NCI-H748 treated with DMSO at 0.1 percent for 48 hours (cell line): ENCODE measurements around the gene RANBP17.
"Not testable (repeated sequence)": the region's sequence is repeated elsewhere in the genome, so short reads cannot be mapped to it uniquely, and the experiment has no call there.

Experiments
- DNase-seq: peaks from one replicate; lab custom pipeline; 2025; lab: John Stamatoyannopoulos, UW

The RANBP17 gene

DNA sequence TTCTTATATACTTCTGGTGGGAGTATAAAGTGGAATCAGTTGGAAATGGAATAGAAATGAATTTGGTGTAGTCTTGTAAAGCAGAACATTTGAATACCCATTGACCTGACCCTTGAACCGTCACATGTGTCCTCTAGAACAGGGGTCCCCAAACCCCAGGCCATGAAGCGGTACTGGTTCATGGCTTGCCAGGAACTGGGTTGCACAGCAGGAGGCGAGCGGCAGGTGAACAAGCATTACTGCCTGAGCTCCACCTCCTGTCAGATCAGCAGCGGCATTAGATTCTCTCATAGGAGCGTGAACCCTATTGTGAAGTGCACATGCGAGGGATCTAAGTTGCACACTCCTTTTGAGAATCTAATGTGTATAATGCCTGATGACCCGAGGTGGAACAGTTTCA is 80.0 kb downstream of the RANBP17 start:
- DNase-seq = no peak

DNA sequence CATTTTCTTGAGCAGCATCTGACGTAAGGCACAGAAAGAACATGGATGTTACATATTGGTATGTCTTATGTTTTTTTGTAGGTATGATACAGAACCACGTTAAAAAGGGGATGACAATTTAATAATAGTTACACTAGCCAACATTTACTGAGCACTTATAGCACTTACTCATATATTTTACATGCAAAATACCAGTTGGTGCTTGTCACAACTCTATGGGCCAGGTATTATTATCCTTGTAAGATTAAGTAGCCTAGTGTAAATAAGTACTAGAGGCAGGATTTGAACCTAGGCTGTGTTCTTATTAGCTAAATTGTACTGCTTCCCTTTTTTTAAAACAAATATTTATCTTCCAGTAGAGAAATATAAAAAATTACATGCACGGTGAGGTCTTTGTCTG is 83.5 kb downstream of the RANBP17 start:
- DNase-seq = peak; percentile 38

DNA sequence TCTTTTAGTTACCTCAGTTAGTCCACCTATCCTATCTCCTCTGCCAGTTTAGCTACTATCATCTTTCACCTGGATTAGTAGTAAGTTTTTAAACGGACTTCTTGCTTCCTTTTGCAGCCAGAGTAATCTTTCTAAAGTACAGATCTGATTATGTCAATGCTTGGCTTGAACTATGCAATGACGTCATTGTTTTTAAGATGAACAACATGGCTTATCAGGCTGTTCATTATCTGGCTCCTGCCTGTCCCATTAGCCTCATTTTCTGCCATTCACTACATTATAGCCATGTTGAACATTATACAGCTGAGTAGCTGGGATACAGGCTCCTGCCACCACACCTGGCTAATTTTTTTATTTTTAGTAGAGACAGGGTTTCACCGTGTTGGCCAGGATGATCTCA is 98.7 kb downstream of the RANBP17 start:
- DNase-seq = no peak

DNA sequence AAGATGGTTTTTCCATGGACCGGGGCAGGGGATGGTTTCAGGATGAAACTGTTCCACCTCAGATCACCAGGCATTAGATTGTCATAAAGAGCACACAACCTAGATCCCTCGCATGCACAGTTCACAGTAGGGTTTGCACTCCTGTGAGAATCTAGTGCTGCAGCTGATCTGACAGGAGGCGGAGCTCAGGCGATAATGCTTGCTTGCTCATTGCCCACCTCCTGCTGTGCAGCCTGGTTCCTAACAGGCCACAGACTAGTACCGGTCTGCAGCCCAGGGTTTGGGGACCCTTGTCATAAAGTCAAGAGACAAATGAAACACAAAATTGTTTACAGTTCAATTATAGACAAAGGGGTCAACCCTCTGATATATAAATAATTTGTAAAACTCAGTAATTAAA is 101.7 kb downstream of the RANBP17 start:
- no peak for DNase-seq

DNA sequence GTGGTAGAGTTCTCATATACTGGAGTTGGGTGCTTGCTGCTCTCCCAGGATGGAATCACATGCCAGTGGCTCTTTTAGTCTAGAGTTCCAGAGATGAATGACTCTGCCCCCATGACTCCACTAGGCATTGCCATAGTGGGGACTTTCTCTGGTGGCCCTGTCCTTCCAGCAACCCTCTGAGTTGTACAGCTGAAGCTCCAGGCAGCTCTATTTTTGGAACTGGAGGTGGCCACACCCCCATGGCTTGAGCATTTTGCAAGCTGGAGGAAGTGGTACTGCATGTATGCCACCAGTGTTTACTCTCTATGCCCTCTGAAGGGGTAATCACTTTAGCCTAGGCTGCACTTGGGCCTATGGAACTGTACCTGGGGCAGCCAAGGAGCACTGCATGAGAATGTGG is 112.6 kb downstream of the RANBP17 start:
- no peak for DNase-seq

DNA sequence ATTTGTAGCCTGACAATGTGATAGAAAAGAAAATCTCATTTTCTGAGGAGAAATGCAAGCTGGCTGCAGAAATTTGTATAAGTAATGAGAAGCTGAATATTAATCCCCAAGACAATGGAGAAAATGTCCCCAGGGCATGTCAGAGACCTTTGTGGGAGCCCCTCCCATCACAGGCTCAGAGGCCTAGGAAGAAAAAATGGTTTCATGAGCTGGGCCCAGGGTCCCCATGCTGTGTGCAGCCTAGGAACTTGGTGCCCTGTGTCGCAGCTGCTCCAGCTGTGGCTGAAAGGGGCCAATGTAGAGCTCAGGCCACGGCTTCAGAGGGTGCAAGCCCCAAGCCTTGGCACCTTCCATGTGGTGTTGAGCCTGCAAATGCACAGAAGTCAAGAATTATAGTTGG is 118.4 kb downstream of the RANBP17 start:
- DNase-seq = not testable (repeated sequence)

DNA sequence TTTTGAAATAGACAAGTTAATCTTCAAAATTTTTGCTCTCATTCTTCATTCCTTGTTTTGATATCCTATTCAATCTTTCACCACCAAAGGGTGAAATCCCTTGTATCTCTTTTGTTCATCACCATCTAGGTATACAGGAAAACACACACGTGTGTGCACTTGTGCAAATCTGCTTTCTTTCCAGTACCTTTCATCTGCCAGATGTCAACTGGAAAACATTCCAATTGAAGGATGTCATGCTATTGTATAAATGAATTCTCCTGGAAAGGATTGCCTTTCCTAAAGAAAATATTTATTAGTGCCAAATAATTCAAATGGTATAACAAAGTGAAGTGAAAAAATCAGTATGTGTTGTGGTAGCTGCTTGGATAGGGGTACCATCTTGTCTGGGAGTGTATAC is 123.7 kb downstream of the RANBP17 start:
- DNase-seq = no peak

DNA sequence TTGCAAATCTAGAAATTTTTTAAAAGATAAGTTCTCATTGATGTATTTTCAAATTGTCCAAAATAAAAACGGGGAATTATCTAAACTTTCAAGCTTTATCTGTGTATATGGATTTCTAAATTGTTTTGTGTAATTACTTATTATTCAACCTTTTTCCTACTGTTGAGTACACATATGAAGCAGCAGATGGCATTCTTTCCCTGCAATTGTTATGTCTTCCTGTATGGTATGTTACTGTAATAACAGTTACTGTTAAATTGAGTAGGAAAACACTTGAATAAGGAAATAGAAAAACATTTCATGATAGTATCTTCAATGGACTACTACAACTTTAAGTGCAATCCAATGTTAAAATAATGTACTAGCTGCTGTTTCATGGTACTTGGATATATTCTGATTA is 124.8 kb downstream of the RANBP17 start:
- peak; percentile 47 for DNase-seq

DNA sequence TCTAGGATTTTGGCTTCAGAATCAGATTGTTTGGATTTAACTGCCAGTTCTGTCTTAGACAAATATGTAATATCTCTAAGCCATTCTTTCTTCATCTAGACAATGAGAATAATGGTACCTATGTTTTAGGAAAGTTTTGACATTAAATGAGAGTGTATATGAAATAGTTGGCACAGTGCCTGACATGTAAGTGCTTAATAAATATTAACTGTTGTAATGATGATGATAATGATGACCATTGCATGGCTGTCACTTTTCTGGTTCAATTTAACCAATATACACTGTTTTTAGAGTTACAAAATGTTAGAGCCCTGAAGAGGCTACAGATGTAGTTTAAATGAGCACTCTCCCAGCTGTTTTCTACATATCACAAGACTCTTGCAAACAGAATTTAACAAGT is 131.7 kb downstream of the RANBP17 start:
- DNase-seq = no peak

DNA sequence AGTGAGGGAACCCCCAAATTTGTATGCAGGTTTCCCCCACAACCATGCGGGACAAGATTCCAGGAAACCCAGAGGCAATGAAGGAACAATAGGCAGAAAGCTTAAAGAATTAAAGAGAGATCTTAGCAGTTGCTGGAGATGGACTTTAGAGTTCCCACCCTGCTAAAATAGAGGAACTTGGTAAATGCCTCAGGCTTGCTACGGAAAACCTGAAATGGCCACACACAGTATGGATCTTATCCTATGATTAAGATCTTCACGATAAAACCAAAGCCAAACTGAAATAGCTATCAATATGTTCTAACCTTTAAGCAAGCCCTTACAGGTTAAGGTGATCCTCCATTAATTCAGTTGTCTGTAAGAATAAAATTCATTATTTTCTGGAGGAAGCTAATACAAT is 148.3 kb downstream of the RANBP17 start:
- no peak for DNase-seq

DNA sequence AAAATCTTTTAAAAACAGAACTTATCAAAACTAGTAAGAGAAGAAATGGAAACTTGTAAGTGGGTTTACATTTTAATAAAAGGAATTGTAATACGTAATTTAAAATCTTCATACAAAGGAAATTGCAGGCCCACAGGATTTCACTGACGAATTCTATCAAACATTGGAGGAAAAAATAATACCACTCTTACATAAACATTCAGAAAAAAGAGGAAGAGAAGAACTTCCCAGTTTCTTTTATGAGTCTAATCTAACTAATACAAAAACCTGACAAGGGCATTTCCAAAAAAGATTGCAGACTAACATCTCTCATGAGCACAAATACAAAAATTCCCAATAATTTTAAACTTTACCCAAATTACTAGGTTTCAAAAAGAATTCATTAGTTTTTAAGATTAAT is 149.0 kb downstream of the RANBP17 start:
- no peak for DNase-seq

DNA sequence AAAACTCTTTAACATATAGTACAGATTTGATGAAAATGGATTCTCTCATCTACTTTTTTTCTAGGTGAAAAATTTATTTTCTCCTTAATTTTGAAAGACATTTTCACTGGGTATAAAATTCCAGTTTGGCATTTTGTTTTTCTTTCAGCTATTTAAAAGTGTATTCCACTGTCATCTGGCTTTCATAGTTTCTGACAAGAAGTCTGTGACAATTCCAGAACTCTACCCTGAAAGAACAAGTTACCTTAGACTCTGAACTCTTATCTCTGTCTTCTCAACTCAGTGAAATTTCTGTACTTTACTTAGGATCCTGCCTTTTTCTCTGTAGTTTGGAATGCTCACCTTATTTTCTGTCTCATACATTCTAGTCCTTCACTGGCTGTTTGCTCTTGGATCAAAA is 161.7 kb downstream of the RANBP17 start:
- no peak for DNase-seq

DNA sequence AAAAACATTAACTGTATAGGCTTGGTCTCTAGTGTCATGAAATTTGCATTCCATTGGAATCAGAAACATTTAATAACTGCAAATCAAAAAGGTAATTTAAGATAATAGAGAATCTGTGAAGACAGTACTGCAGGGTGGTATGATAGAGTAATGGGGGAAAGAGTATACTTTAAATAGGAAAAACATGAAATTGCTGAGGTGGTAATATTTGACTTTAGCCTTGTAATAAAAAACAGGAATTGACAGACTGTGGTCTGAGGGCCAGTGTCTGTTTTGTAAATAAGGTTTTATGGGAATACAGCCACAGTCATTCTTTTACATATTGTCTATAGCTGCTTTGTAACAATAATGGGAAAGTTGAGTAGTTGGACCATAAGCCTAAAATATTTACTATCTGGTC is 162.3 kb downstream of the RANBP17 start:
- no peak for DNase-seq

DNA sequence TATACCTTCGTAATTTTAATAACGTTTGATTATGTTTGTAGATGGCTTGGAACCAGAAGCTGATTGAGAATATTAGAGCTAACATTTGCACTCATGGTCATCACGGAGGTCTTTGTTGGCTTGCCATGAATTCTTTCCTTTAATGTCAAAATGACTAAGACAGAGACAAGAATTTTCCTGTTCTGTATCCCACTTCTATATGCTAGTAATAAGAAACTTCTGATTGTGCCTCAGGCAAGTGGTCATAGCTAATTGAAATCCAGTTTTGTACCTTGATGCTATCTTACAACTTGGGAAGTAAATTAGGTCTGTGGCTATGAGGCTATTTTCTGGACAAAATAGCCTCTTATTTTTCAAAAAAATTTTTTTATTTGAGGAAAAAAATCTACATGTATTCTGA is 167.6 kb downstream of the RANBP17 start:
- no peak for DNase-seq

DNA sequence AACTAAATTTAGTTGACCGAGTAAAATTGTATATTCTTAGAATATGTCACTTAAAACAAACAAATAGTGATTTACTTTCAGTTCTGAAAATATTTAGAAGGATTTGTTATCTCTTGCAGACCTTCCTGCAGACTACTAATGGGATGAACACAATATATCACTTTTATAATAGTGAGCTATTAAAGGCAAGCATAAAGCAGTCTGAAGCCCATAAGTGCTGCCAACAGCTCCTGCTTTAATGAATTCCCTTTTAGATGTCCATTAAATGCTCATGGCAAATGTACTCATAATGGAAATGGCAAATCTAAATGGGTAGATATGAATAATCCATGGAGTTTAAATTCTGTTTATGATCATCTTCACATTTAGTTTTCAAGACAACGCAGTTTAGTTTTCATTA is 170.2 kb downstream of the RANBP17 start:
- DNase-seq = peak; percentile 53

DNA sequence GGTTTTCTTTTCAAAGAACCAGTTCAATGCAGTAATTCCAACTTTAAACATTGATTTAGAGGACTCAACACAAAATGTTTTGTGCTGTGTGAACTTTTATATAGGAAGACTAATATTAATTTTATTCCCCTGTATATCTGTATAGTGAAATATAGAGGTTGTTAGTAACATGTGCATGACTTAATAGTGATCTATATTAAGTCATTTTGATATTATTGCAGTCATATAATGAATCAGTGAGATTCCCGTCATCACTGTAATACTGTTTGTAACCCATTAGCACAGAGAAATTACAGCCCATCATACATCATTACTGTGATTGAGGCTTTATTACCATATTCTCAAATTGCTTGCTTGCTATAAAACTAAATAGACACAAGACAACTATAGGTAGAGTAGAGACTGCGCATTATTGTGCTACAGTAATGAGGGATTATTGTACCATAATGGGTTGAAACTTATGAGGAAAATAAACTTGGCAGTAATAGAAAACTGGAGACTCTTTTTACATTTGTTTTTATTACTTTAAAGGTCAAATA is 170.7 kb downstream of the RANBP17 start:
- peak; percentile 67 for DNase-seq

DNA sequence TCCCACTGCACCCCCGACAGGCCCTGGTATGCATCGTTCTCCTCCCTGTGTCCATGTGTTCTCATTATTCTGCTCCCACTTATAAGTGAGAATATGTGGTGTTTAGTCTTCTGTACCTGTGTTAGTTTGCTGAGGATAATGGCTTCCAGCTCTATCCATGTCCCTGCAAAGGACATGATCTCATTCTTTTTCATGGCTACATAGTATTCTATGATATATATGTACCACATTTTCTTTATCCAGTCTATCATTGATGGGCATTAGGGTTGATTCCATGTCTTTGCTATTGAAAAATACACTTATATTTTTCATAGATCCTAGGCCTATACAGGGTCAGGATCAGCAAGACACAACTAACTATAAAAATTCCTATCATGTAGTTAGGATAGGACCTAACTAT is 180.1 kb downstream of the RANBP17 start:
- not testable (repeated sequence) for DNase-seq

DNA sequence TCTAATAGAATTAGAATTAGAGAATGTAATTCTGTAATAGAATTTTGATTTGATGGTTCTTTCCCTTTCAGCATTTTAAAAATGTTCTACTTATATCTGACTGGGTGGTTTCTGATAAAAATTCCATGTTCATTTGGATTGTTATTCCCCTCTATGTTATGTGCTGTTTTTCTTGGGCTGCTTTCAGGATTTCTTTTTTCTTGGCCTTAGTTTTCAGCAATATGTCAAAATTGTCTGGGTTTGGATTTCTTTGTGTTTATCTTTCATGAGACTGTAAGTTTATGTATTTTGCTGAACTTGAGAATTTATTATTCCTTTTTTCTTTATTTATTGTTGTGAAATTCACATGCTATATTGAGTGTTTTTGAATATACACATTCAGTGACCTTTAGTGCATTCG is 189.1 kb downstream of the RANBP17 start:
- DNase-seq = no peak

DNA sequence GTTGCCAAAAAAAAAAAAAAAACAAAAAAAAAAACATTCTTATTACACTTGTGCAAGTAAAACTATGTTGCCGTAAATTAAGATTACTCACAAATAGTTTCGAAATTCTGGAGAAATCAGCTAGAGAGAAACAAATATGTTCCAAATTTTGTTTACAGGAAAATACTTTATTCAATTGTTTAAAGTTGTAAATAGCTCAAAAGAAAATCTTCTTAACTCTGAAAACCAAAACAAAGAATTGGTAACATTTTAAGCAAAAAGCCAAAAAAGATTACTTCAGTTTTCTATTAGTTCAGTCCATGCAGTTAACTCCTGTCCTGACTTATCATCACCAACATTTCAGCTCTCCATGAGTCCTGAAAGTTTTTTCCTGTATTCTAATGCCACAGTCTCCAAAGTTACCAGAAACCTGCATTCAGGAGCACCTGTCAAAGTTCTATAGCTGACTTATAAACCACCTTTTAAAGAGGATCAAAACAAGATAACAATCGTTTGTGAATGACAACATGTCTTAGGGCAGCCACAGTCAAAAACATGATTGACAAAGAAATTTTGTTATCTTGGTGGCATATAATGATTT is 194.1 kb downstream of the RANBP17 start:
- no peak for DNase-seq

DNA sequence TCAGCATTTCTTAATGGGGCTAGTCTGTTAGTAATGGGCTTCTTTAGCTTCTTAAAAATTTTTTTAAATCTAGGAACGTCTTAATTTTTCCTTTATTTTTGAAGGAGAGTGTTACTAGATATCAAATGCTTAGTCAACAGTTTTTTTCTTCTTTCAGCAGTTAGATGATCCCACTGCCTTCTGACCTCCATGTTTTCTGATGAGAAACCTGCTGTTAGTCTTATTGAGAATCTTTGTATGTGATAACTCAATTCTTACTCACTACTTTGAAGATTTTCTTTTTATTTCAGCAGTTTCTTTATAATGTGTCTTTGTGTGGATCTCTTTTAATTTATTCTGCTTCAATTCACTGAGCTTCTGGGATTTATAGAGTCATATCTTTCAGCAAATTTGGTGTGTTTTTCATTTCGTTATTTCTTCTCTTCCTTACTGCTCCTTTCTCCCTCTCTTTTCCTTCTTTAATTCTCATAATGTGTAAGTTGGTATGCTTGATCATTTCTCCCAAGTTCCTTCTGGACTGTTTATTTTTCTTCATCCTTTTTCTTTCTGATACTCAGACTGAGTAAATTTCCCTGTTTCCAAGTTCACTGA is 205.8 kb downstream of the RANBP17 start:
- DNase-seq = no peak

DNA sequence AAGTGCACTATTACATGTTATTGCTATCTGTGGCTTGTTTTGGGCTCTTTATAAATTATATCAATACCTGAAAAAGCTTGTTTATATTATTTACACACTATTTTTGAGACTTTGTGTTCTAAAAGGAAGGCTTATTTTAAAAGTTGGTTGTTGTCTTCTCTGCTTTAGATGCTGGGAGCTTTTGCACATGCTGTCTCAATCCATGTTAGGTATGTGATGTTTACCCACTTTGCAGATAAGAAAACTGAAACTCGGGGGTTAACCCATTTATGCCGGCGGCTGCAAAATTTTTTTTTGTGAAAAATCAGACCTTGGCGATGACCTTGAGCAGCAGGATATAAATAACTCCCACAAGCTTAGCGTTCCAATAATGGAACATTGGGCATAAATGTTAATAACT is 212.9 kb downstream of the RANBP17 start:
- DNase-seq = no peak

DNA sequence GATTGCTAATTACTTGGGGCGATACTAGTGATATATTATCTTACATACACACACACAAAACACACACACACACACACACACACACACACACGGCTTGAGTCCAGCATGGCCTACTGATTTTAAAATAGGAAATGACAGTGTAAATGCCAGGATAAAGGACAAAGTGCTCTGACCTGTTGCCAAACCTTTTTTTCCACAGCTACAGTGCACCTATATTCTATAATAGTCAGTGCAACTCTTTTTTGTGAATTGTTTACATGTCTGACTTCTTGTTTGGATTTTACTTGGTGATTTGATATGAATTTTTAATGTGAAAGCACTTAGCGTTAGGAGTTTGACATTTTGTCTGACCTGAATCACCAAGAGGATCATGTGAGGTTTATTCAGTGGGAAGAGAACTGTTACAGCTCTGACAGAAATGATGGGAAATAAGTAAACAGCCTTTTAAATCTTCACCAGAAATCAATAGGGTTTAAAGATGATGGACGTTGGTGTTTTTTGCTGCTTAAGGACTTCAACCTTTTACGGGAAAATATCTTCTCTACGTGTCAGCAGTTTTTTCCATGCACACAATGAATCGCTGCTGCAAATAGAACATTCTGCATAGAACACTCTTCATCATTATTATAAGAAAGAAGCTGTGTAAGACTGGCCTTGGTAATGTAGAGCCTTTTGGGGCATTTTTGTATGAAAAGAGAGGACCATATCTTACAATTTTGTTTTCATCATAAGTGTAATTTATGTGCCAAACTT is 218.5 kb downstream of the RANBP17 start:
- DNase-seq = no peak

DNA sequence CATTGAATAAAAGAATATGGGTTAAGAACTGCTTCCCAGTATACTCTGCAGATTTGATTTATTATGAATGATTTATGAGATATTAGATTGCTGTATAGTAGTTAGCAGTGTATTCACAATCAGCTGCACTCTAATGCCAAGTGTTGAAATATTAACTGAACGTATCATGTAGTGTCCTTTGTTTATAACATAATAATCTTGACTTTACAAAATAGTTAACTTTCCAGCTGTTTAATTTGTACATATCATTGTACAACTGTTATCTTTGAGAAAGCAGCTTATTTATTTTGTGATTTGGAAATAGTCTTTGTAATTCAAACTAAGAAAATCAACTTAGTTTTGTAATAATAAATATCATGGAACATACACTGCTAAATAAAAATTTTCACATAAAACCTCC is 219.5 kb downstream of the RANBP17 start:
- no peak for DNase-seq
